CD4-positive, alpha-beta T cell treated with Interleukin-21 for 1 hour (primary cell): ENCODE data around the gene ZNF326.

Experiments used
- DNase-seq: peaks from one replicate; pipeline ENCODE4 v3.0.0-alpha.2; 2020

Gene ZNF326, protein sequence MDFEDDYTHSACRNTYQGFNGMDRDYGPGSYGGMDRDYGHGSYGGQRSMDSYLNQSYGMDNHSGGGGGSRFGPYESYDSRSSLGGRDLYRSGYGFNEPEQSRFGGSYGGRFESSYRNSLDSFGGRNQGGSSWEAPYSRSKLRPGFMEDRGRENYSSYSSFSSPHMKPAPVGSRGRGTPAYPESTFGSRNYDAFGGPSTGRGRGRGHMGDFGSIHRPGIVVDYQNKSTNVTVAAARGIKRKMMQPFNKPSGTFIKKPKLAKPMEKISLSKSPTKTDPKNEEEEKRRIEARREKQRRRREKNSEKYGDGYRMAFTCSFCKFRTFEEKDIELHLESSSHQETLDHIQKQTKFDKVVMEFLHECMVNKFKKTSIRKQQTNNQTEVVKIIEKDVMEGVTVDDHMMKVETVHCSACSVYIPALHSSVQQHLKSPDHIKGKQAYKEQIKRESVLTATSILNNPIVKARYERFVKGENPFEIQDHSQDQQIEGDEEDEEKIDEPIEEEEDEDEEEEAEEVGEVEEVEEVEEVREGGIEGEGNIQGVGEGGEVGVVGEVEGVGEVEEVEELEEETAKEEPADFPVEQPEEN

DNA sequence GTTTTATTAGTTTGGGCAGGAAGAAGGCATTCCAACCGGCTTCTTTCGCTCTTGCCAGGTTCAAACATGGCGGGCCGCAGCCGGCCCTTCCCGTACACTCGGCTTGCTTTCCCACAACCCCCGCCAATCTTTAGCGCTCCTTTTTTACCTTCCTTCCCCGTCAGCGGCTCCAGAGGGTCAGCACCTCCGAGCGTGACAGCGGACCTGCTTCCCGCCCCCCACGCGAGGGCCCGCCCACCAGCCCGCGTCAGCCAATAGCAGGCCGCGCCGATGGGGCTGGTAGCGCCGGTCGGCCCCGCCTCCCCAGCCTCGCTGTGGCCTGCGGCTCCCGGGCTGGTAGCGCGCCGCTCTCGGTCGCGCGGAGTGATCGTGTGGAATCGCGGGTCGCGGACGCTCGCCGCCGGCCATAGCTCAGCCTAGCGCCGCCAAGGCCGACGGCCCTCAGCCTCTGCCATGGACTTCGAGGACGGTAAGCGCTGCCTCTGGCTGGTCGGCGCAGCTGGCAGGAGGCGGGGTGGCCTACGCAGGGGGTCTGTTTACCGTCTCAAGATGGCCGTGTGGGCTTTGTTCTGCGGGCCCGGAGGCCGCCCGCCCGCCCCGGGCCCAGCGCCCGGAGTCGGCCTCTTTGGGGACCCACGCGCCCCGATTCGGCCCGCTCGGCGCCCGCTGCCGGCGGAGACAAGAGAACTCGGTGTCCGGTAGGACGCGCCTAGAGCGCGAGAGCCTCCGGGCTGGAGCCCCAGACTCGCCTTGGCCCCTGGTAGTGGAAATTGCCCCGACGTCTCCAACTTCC lies at the start of gene ZNF326:
Gene ZNF326, plus strand, starts transcription at position 306 of the 793 bp plus-strand sequence. Its CDS starts 148 bp downstream, at position 454.
- DNase-seq, result peak; percentile 95

DNA sequence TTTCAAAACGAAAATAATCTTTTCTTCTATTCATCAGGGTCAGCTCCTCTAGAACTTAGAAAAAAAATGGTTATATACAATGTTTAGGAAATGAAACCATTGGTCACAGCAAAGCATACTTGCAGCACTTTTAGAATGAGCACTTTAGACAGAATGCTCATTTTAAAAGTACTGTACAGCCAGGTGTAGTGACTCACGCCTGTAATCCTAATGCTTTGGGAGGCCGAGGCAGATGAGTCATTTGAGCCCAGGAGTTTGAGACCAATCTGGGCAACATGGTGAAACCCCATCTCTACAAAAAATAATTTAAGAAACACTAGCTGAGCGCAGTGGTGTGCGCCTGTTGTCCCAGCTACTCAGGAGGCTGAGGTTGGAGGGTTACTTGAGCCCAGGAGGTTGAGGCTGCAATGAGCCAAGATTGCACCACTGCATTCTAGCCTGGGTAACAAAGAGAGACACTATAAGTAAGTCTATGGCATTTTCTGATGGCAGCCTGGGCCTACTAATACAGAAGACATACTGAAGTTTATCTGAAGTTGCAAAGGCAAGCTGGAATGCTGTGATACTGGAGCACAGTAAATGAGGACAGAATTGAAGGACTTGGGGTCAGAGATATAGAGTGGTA lies 48.9 kb upstream of the ZNF326 start:
- DNase-seq, result no peak

DNA sequence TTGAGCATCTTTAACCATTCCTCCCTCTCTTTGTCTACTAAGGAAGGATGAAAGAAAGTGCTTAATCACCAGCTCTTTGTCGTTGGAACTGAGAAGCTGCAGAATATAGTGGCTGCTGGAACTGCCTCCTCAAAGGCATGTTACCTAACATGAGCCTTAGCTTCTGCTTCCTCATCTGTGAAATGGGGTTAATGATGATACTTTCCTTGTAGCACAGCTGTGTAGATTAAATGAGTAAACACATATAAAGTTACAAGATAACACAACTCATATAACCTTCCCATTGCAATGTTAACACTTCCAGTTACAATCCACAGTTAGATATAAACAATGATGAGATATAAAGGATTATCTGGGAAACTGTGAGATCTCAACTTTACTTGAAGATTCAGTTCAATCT lies 48.4 kb upstream of the ZNF326 start:
- no peak for DNase-seq

DNA sequence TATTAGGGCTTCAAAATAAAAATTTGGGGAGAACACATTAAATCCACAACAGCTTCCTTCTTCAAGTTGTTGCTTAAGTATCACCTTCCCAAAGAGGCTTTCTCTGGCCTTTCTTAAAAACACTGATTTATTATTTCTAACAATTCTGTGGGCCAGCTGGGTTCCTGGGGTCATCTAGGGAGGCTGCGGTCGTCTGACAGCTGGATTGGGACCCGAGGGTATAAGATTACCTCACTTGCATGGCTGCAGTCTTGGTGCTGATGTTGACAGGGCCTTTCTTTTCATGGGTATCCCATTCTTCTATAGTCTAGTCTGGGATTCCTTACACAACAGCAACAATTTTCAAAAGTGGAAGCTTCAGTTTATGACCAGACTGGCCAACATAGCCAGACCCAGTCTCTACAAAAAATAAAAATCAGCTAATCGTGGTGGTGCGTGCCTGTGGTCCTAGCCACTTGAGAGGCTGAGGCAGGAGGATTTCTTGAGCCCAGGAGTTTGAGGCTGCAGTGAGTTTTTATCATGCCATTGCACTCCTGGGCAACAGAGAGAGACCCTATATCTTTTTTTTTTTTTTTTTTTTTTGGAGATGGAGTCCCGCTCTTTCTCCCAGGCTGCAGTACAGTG lies 46.1 kb upstream of the ZNF326 start:
- no peak for DNase-seq

DNA sequence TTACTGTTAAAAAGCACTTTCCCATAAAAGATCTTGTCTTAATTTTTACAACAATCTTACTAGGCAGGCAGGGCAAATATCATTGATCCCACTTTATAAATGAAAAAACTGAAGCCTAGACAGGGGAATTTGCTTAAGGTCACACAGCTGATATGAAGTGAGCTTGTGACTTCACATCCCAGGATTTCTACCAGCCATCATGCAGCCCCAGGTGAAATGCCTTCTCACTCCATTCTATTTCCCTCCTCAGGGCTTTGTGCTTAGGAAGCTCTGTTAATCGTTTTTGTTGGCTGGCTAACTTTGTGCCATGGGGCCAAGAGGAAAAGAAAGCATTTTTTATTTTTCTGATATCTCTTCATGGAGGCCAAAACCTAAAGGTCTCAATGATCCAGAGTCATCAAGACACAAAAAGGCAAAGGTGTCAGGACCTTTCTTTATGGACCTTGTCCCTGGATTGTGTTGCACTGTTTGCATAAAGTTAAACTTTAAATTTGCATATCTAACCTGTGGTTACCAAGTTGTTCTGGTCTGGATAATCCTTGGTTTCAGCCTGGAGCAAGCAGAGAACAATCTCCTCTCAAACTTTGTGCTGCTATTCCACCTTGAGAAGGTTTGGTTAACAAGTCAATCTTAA lies 44.8 kb upstream of the ZNF326 start:
- DNase-seq, result no peak

DNA sequence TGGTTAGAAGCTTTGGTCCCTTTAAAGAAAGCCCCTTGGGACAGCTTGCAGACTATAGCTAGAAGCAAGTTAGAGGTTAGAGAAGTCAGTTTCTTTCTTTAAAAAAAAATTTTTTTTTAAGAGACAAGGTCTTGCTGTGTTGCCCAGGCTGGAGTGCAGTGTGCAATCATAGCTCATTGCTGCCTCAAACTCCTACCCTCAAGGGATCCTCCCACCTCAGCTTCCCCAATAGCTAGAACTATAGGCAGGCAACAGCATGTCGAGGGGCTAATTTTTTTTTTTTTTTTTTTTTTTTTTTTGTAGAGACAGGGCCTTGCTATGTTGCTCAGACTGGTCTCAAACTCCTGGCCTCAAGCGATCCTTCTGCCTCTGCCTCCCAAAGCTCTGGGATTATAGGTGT lies 44.2 kb upstream of the ZNF326 start:
- DNase-seq, result no peak

DNA sequence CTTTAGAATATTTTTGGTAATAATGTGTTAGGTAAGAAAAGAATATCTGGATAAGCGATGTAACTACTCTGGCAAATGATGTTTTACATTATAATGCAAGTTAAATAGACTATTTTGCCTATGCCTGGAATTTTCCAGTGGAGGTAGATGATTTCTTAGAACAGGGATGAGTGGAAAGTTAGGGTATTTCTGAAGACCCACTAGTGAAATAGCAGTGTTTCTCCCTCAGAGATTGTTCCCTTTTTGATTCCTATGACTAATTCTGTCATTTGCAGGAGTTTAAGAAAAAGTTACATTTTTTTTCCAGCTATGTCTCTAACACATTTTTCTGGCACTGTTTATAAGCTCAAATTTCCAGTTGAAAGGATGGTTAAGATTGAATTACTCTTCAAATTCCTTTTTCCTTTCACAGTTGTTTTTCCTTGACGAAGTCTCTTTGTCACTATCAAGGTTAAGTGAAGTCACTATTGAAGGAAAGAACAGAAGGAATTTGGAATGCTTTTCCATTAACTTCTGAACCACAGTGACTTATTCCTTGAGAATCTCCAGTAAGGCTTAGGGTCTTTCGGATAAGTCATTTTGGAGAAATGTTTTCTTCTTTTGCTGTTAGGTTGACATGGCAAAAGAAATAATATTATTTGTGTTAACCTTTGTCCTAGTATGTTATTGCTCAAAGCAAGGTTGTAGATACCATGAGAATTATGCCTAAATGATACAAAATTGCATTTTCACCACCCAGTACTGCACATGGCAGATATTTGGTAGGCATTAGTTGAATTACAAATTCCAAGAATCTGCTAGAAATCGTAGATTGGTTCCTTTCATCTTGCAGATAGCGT lies 42.9 kb upstream of the ZNF326 start:
- DNase-seq, result no peak

DNA sequence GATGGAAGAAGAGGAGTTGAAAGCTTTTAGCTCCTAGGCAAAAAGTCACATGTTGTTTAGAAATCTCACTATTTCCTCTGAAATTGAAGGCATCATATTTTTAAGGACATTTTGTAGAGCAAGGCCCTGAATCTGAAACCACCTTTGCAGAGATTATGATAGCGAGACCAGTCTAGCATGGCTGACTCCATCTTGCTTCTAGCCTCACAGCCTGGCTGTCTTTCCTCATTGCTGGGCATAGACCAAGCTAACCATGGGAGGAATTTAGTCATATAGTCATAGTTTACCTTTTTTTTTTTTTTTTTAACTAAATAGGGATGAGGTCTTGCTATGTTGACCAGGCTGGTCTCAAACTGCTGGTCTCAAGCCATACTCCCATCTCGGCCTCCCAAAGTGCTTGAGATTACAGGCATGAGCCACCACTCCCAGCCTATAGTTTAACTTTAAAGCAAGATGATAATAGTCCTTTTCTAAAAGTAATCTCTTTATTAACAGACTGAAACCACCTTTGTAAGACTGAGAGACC lies 42.2 kb upstream of the ZNF326 start:
- no peak for DNase-seq

DNA sequence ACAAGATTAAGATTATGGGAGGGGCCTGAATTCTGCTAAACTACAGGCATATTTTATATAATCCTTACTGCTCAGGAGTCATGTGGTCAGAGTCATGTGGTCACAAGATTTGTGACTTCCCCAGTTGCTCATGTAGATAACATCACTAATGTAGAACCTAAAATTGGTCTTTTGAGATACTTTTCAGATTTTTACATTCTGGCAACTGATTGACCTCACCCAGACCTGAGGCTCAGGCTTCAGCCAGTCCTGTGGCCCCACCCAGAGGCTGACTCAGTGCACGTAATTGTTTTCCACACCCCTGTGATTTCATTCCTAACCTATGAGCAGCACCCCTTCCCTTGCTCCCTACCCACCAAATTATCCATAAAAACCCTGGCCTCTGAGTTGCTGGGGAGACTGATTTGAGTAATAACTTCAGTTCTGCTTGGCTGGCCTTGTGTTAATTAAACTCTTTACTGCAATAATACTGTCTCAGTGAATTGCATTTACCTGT lies 41.7 kb upstream of the ZNF326 start:
- DNase-seq, result peak; percentile 36

DNA sequence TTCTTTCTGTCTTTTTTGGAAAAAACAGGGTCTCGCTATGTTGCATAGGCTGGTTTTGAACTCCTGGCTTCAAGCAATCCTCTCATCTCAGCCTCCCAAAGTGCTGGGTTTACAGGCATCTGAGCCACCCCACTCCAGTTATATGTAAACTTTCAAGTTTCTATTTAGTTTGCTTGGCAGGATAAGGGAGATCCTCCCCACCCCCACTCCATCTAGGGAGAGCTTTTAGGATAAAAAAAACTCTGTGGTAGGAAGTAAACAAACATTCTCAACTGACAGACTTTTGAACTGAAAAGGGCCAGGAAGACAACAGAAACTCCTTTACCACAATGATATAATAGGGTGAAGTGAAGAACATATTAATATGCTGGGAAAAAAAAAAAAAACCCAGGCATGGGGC lies 41.0 kb upstream of the ZNF326 start:
- no peak for DNase-seq

DNA sequence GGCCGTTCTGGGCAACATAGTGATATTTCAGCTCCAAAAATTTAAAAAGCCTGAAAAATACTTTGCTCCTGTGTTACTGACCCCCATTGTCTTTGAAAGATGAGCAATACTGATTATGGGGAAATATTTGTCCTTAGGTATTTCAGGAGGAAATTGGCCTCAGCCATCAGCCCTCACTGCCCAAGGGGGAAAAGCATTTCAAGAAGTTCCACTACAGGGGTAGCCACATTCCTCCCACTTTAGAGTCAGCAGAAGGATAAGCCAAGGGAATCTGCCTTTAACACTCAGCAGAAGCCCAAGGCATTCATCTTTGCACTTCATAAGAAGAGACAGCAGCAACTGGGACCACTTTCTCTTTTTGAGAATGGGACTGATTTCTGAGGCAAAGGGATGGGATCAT lies 40.5 kb upstream of the ZNF326 start:
- no peak for DNase-seq

DNA sequence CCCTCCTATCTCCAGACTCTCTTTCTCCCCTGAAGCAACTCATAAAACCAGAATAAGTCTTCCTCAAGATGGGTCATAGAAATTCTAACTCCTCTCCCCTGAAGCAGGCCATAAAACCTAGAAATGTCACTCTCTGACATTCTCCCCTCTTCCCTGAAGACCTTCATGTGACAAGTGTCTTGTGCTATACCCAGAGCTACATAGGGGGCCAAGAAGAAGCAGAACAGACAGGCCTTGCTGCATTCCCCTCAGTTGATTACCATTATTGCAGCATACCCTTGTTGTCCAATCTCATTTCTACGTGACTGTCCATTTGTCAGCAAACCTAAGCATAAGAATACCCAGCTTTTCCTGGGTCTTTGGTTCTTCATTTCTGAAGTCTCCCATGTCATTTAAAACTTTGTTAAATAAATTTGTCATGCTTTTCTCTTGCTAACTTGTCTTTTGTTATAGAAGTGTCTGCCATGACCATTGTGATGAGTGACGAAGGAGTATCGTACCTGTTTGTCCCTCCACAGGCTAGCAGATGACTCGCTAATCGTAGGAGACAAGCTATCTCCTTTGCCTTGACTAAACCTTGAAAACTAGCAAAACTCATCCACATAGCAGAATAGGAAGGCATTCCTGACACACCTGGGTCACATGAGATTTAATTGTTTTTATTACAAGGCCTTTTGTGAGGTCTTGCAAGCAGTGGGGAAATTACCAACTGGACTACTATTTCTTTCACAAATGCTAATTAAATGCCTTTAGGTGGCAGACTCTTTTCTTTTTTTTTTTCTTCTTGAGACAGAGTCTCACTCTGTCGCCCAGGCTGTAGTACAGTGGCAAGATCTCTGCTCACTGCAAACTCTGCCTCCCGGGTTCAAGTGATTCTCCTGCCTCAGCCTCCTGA lies 39.4 kb upstream of the ZNF326 start:
- no peak for DNase-seq

DNA sequence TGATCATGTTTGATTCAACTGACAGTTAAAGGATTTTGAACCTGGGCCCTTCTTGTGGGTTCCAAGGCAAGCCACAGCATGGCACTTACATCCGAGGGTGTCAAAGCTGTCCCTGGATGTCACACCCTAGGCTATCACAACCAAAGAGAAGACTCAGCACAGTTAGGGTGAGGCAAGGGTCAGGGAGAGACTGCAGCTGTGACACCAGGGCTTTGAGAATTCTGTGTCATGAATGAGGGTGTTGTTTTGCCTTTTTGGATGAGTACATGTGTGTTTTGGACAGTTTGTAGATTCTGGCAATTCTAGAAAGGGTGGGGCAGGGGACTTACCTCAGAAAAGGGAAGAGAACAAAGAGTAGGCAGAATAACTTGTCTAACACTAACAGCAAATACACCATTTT lies 37.8 kb upstream of the ZNF326 start:
- DNase-seq, result peak; percentile 3

DNA sequence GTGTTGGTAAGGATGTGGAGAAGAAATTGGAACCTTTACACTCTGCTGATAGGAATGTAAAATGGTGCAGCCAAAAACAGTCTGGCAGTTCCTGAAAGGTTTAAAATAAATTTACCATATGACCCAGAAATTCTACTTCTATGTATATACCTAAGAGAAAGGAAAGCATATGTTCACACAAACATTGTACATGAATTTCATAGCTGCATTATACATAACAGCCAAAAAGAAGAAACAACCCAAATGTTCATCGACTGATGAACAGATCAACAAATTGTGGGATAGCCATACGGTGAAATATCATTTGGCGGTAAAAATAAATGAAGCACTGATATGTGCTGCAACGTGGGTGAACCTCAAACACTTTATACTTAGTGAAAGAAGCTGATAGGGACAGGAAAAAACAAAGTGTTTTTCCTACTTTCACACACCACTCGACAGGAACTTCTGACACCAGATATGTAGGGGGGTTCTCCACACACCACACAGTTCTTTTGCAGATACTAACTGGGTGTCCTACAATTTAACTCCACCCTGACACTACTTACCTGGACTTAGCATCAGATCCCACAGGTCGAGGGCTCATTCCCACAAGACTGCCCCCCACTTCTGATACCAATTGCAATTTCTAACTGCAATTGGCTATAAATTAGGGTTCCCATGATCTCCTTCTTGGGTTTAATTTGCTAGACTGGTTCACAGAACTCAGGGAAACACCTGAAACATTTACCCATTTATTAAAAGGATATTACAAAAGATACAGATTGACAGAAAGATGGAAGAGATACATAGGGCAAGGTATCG lies 35.9 kb upstream of the ZNF326 start:
- no peak for DNase-seq

DNA sequence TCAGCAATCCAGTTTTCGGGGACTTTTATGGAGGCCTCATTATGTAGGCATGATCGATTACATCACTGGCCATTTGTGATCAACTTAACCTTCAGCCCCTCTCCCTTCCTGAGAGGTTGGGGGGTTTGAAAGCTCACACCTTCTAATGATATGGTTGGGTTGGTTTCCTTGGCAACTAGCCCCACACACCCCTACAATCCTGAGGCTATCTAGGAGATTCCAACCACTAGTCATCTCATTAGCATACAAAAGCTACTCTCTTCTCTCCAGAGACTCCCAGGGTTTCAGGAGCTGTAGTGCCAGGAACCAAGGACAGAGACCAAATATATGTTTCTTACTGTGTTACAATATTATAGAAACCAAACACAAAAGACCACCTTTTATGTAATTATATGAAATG lies 35.2 kb upstream of the ZNF326 start:
- DNase-seq, result no peak

DNA sequence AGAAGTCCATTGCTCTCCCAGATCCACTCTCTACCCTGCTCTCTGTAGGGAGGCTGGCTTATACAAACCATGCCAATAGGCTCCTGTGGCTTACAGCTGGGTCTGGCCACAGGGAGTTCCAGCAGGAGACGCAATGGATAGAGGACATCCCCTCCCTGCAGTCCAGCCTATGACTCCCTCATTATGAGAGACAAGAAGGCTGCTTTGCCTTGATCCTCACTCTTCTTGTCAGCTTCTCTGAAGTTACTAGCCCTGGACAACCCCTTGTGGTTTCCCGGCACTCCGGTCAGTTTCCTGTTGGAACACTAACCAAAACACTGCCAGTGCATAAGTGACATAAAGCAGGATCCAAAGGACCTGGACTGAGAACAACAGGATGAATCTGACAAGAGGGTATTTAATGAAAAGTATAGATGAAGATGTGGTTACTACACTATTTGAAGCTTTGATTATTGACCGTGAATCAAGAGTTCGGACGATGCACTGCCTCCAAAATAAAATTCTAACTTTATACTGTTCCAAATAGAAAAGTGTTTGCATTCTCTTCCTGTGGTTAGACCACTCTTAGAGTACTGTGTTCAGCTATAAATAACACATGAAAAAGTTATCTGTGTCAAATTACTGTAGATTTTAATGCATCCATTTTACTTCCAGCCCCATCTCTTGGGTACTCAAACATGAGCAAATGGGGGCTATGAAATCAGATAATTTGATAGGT lies 32.7 kb upstream of the ZNF326 start:
- DNase-seq, result no peak

DNA sequence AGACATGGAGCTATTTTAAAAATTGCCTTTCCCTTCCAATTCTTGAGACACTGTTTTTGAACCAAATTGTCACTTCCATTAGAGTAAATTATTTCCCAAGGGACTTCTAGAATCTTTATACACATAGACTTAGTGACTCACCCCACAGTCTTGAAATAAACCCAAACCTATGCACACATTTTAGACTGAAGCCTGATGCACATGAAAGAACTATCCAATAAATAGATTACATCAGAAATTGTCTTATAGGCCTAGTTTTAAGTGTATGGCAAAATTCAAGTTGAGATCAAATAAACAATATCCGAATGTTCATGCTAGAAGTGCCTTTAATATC lies 32.2 kb upstream of the ZNF326 start:
- DNase-seq, result no peak

DNA sequence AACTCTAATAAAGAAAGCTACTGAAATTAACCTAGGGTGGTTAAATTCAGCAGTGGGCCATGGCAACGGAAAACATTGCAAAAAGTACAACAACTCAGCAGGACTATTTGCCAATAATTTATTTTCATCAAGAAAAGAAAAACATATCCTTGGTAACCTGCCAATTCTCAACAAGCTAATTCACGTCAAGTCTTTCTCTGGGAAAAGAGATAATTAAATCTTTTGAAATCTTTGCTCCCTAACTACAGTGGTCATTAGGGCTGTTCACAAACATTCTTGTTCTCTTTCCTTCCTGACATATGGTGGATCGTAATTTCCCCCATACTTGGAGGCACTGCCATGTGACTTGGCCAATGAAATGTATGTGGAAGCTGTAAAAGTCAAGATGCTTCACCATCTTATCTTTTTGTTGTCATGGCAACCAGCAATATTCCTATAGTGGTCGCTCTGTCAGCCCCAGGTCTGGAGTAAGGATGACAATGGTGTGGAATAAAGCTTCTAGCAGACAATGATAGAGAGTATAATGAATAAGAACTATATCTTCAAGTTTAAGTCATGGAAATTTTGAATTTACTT lies 29.6 kb upstream of the ZNF326 start:
- DNase-seq, result no peak
